GM18858 (cell line): ENCODE measurements around the gene SLC8A1.

Experiments
- ATAC-seq: cut with Tn5 transposase; IDR thresholded peaks from one replicate; pipeline ENCODE4 v1.9.1; 2021; ENCODE audit not compliant: unreplicated experiment

Gene SLC8A1

DNA sequence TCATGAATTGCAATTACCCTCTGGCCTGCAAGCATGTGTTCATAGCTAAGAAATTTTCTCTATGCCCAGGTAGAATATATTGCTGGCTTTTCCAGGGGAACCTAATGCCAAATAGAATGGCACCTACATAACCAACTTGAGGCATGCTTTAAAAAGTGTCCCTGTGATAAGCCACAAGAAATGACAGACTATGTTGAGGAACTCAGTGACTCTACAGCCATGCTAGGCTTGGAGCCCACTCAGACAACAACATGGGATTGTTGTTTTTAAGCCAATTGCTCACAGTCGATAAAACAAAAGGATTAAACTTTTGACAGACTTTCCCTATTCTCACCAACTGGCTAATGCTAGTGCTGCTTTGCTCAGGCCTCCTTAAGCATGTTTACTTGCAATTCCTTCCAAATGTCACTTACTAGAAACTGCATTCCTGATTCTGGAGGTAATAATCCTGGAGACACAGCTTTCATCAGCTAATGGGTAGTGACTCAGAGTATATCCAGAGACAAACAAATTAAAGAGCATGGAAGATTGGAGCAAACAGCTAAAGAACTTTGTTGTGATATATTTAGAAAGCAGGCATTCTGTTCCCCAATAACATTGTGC lies 249.0 kb downstream of the SLC8A1 start:
- no peak for ATAC-seq

DNA sequence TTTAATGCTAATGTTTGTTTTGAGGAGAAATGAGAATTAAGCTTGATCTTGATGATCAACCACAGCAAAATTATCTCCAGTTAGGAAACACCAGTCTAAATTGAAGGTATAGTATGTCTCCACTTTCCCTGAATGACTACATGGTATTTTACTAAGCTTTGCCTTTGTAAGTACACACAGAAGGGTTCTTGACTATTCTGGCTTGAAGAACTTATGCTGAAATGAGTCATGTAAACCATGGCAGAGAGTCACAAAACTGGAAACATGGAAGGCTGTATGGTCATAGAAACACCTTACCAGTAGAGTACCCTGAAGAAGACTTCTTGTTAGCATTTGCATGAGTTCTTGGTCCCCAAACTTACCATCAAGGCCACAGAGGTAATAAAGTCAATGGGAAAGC lies 250.5 kb downstream of the SLC8A1 start:
- ATAC-seq = no peak

DNA sequence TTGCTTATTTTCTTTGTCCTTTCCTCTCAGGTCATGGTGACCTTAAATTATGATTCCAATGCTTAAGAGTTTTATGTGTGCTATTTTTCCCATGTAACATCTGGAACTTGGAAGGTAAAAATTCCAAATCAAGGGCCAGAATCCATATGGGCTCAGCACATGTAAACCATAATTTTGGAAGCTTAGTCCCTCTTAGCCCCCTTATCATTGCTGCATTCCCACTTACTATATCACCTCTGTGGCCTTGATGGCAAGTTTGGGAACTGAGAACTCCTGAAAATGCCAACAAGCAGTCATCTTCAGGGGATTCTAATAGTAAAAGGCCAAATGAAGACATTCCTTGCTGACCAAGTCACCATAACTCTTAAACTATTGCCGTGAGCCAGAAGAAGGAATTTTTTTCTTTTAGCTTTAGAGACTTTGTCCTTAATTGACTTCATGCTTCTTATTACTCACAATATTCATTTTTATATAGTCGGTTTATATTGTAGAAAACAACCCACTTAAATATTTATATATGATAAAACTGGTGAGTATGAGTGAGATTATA lies 251.4 kb downstream of the SLC8A1 start:
- no peak for ATAC-seq

DNA sequence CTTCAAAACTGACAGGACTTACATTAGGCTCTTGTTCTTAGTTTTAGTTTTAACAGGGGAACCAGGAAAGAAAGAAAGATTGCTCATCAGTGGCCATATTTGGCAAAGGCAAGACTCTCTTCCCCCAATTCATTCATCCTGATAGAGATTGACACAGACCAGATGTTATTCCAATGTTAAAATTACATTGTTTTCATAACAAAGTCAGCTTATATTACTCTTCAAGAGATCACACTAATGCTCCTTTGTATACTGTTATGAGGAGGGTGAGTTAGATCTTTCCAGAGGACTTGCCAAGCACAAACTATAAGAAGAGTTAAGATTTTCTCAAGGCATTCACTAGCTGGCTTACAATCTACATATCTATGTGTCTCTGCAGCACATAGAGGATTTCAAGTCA lies 252.1 kb downstream of the SLC8A1 start:
- no peak for ATAC-seq

DNA sequence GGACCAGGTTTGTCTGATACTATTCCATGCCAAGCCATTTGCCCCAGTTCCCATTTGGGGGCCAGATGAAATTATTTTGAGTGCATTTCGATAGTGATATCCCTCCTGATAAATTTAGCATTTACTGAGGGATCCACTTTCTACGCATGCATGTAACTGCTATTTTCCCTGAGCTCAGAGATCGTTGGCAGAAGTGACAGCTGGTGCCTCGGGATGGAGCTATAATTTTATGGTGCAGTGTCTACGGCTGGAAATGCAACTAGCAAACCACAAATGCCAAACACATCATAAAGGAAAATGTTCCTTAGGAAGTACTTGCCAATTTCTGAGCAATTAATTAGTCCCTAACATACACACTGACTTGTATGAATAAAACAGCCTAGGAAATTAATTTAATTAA lies 254.8 kb downstream of the SLC8A1 start:
- no peak for ATAC-seq

DNA sequence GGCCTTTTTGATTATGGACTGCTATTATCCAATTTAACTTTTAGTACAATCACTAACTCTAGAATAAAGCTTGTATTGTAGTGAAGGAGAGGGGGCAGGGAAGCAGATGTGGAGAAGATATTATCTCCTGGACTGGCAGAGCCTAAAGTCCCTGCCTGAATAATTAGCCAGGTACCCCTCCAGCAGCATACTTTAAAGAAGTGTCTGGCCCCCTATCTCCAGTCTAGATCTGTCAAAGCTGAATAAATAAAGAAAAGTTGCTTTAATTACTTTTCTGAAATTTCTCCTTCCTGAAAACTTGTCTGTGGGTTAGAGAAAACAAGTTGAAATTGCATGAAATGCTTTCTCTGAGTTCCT lies 258.2 kb downstream of the SLC8A1 start:
- no peak for ATAC-seq

DNA sequence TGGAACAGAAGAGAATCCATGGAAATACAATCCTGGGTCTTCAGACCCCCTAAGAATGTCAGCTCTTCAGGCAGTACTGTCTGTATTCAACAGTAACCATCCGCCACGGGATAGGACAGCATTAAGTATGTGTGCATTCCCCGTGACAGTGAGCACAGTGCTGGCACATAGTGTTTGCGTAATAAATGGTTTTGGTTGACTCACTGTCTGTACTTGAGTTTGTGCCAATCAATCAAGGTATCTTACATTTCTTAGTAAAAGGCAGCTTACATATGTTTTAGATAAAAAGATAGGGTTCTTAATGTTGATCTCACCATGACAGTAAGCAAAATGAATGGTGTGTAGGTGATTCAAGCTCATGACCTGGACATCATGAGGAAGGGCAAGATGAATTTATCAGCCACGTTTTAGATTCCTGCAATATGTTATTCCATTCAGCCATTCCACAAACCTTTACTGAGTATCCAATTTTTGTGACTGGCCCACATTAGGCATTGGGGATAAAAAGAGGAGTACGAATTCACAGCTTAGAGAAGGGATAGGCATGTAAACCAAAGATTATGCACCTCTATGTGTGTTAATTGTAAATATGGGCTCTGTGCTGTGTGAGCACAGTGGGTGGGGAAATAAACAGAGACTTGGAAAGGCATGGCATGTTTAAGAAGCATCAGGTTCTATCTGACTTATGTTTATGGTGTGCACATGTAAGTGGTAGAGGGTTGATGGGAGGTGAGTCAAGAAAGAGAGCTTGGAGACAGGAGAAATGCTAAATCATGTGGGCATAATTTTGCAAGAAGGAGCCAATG lies 258.8 kb downstream of the SLC8A1 start:
- no peak for ATAC-seq

DNA sequence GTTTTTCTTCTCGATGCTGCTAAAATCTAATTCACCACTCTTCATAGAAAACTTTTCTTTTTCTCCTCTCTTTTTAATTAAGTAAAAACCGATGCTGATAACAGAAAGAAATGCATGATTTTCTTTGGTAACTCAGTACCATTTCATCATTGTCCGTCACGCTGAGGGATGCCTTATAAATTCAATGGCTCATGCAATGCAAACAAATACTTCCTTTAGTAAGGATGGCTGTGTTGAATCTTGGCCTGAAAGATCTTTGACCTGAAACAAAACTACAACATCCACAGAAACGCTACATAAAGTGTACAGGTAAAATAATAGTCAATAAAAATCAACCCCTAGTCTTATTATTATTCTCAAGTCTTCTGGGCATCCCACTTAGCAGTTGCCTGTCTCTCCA lies 261.4 kb downstream of the SLC8A1 start:
- ATAC-seq = no peak

DNA sequence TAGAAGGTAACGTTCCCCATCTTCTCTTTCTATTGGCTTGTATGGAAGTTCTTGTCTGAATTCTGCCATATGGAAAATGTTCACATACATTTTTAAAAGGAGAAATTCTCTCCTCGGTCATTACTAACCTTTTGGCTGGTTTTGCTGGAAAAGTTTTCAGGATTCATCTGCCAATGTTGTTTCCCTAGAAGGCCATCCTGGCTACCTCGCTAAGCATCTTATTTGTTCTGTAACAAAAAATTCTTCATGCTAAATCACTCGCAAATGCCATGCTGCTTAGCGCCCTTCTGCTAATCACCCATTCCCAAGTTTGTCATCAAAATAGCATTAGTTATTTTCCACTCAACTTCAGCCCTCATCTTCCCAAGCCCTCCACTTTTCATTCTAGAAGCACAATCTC lies 262.0 kb downstream of the SLC8A1 start:
- no peak for ATAC-seq

DNA sequence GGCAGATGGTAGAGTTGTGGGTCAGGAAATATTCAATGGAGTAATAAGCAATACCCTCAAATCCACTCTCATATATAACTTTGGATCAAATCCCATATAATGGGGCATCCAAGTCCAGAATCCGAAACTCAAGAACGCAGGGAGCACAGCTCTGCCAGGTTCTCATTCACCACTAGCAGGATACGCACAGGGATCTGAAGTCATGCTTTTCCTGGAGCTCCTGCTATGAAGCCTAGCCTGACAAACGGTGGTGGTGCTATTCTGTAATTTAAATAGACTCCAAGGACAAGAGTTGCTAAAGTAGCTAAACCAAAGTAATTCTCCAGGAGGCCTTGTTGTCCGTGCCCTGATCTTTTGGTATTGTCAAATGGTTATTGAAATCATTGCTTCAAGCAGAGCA lies 264.8 kb downstream of the SLC8A1 start:
- ATAC-seq = no peak

DNA sequence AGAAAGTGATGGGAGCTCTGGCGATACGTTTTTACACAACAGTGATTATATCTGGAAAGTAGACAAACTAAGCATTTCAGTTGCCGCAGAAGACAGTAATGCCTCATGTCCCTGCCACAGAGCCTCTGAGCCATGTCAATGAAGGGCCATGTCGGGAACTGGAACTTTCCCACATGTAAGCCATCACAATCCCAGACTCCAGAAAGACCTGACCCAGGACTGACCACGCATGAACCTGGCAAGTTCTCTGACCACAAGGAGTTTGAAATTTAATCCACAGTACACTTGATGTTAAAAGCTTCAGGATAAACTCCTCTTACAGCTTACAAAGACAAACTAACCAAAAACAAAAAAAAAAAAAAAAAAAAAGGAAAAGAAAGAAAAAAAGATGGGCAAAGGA lies 267.3 kb downstream of the SLC8A1 start:
- no peak for ATAC-seq

DNA sequence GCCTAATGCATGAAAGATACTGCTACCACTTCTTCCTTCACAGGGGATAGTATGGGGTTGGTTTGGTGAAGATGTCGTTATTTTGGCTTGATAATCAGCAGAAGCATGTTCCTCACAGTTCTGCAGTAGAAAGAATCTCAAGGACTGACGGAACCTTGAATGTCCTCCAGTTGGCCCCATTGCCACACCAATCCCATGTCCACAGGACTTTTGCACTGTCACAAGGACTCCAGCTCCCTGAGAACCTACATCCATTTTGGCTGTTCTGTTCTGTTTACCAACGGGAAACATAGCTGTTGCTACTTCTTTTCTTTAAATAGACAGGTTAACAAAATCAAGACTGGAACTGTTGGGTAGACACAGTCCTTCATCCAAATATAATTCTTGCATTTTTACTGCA lies 270.0 kb downstream of the SLC8A1 start:
- ATAC-seq = no peak

DNA sequence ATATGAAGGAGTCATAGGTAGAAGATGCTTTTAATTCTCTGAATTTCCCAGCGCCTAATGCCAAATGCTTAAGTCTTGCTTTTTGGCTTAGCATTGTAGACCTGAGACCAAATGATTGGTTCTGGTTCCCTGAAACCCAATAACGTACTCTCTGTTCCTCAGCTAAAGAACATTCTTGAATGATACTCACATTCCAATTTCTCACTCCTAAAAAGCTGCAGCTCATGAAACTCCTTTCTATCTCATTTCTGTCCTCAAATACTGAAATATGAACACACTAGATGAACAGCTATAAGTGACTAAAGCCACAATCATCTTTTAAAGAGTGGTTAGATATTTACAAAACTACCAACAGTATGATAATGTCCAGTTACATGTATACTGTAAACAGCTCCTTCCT lies 272.1 kb downstream of the SLC8A1 start:
- no peak for ATAC-seq

DNA sequence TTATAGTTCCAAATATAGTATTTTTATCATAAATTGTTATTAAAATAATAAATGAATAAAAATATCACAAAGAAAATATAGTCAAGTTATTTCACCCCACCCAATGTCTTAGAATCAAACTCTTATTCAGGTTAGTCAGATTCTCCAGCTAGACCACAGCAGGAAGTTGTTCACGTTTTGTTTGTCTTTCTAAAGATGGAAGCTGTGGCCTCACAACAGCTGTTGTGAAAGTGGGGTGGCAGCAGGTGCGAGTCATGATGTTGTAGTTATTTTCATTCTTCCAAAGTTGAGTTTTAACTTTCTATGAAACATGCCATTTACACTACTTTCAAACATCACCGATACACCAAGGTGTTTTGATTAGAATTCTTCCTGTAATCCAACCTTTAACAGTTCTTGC lies 272.9 kb downstream of the SLC8A1 start:
- peak; percentile 95 for ATAC-seq

DNA sequence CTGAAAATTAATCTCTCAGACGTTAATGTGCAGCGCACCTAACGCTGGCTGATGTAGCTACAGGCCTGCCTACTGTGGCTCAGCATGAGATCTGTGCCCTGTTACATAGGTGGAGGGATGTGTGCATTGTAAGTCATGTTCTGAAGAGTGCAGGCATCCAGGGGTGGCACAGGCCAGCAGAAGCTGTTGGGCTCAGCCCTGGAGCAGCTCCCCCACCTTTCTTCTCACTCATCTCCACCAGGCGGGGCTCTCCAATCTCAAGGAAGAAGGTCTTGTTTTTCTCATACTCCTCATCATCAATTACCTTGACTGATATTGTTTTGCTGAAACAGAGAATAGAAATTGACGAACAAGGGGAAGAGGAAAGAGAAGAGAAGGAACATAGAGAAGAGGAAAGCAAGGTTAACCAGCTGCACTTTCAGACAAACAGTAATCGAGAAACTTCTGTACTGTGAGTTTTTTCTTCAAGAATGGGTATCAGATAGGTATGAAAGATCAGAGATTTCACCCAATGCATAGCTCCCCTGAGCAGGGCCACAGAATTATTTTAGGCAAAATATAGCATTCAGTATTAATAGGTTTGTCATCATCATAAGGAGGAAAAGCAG lies 273.6 kb downstream of the SLC8A1 start:
- ATAC-seq = no peak

DNA sequence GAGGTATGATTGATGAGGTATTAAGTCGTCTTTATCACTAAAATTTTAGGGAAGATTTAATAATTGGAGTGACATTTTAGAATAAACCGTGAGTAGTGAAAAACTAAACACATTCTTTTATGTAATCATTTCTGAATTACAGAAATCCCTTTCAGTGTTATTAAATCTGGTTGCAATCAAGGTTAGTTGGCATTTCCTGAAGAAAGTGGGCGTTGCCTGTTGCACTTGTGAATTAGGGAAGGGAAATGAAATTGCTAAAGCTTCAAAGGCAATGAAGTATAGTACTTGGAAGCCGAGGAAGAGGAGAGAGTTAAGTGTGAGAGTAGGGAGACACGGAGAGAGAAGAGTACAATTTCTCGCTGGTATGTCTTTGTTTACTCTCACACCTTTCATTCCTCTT lies 274.5 kb downstream of the SLC8A1 start:
- no peak for ATAC-seq

DNA sequence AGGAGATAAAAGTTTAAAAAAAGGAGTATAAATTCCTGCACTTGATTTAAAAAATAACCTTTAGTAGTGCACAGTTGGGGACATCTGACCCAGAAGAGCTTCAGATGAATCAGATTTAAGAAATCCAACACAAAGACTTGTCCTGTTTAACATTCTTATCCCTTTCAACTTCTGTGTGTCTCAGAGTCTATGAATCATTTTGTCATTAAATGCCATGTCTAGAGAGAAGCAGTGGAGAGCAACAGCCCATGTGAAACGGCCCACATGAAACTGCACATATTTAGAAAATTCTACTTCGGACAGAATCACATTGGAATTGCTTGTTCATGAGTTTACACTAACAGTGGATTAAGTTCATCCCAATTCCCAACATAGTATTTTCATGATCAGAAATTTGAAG lies 278.6 kb downstream of the SLC8A1 start:
- no peak for ATAC-seq

DNA sequence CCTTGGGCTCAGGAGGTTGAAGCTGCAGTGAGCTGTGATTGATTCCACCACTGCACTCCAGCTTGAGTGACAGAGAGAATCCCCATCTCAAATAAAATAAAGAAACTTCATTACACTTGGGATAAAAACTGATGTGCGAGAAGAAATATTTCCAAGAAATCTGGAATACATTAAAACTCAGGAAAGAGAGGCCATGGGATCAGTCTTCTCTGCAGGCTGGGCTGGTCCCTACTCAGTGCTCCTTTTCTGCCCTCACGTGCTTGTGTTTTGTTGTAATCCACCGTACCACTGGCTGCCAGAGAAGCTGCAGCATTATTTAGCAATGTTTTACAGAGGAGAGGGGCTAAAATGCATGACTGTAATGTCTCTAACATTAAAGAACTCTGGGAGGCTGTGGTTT lies 282.0 kb downstream of the SLC8A1 start:
- ATAC-seq = no peak

DNA sequence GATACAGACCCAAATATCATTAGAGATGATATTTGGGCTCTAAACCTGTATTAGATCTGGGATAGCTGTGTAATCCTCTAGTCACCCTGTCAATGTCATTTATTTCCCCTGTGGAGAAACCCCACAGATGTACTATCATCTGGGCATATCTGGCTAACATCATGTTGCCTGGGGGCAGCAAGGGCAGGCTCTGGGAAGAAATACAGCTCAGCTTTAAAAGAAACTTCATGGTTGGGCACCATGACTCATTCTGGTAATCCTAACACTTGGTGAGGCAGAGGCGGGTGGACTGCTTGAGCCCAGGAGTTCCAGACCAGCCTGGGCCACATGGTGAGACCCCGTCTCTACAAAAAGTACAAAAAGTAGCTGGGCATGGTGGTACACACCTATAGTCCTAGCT lies 282.5 kb downstream of the SLC8A1 start:
- no peak for ATAC-seq

DNA sequence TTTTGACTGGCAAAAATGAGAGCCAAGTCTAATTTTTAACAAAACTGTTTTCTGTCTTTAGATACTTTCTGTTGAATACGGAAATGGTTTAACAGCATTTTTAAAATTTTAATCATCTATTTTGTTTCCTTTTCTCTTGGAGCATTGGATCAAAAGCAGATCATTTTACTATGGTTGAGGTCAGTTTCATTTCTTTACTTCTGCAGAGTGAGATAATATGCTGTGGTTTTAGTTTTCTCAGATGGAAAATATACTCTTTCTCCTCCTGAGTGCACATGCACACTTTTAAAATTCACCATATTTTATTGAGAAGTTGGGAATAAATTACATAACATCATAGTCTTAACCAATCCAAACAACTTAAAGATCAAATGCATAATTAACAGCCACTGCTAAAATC lies 283.3 kb downstream of the SLC8A1 start:
- no peak for ATAC-seq

DNA sequence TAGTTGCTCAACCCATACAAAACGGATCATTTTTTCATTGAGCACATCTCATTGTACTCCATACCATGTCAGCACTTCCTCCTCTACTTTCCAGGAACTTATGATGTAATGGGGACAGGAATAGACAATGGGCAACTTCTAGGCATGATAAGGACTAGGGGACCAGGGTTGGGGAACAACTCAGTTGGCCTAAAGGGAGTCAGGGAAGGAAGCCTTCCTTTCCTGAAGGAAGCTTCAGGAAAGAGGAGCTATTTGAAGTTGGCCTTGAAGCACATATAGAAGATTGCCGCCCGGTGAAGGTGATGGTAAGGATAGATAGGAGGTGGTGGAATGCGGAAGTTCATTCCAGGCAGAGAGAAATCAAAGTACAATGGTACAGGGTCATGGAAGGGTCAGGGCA lies 283.9 kb downstream of the SLC8A1 start:
- no peak for ATAC-seq

DNA sequence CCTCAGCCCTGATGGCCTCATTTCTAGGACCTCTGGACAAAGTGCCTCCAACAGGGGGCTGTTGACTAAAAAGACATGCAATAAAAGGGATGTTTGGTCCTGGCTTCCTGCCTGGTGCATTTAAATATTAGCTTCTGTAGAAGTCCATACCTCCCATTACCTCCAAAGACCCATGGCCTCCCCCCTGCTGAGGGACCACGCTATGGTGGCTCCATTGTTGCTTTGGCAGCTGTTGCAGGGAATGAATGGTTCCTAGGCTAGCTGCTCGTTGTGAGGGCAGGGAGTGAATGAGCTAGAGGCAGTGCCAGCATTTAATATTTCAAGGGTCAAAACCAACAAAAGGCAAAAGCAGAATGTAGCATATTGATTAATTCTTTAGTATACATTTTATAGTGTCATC lies 285.9 kb downstream of the SLC8A1 start:
- ATAC-seq = no peak
